ENCODE measurements around the gene GIPR. TPM values are rescaled to one million over a fixed set of nuclear protein-coding genes. Genes with fewer than 3 reads are reported as not detected.
"Not testable (repeated sequence)": the region's sequence is repeated elsewhere in the genome, so short reads cannot be mapped to it uniquely, and the experiment has no call there.

The GIPR gene
- total RNA-seq, 2 donors from 2014 or later: 0.14 TPM; not detected in 1

DNA sequence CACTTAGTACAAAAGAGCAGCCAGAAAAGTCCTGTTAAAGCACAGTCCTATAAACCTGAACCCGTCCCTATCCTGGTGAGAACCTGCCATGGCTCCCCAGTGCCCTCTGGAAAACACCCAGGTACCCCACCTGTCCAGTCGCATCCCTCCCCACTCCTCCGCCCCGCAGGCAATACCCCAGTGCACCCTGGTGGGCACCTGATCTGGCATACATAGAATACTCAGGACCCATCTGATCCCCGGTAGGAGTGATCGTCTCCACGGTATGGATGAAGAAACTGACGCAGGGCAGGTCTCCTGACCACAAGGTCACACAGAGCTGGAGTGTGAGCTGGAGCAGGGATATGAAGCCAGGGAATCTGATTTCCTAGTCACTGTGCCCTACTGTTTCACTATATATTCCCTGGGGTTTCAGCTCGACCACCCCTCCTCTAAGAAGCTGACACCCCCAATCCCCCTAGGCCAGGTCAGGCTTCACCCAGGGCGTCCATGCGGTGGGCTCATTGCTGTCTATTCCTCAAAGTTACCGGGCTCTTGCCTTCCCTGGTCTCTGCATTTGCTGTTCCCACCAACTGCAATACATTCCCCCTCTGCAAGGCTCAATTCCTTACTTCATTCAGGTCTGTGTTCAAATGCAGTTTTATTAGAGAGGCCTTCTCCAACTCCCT, 50.1 kb downstream of the GIPR start:
- ATAC-seq (ENCODE audit: insufficient number of reproducible peaks, low FRiP score, low read depth) (no peak), DNase-seq (ENCODE audit: low spot score) (no peak)
- TF ChIP-seq, protein P1, sequence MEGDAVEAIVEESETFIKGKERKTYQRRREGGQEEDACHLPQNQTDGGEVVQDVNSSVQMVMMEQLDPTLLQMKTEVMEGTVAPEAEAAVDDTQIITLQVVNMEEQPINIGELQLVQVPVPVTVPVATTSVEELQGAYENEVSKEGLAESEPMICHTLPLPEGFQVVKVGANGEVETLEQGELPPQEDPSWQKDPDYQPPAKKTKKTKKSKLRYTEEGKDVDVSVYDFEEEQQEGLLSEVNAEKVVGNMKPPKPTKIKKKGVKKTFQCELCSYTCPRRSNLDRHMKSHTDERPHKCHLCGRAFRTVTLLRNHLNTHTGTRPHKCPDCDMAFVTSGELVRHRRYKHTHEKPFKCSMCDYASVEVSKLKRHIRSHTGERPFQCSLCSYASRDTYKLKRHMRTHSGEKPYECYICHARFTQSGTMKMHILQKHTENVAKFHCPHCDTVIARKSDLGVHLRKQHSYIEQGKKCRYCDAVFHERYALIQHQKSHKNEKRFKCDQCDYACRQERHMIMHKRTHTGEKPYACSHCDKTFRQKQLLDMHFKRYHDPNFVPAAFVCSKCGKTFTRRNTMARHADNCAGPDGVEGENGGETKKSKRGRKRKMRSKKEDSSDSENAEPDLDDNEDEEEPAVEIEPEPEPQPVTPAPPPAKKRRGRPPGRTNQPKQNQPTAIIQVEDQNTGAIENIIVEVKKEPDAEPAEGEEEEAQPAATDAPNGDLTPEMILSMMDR (IDR thresholded peaks at IDR 0.05): no peak
- peaks cover 14 to 17% of the 10 kb centered on the region in 2 donors for H3K4me1 ChIP-seq (ENCODE audit: control insufficient read depth in 1 of 2, low read depth in 2 of 2)
- H3K9me3 ChIP-seq: no peaks in the 10 kb centered on the region
- peak overlapping the region; percentile 80 to 89 for H3K27ac ChIP-seq
- peaks cover 6% of the 10 kb centered on the region for H3K36me3 ChIP-seq
- H3K4me3 ChIP-seq: peak overlapping the region; percentile 81
- H3K27me3 ChIP-seq (replicated peaks; ENCODE audit: insufficient read depth): no peaks in the 10 kb centered on the region

DNA sequence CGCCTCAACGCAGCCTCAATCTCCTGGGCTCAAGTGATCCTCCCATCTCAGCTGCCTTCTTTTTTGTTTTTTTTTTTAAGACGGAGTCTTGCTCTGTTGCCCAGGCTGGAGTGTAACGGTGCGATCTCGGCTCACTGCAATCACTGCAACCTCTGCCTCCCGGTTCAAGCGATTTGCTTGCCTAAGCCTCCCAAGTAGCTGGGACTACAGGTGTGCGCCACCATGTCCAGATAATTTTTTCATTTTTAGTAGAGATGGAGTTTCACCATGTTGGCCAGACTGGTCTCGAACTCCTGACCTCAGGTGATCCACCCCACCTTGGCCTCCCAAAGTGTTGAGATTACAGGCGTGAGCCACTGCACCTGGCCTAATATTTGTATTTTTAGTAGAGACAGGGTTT, 52.0 kb downstream of the GIPR start:
- ATAC-seq (ENCODE audit: insufficient number of reproducible peaks, low FRiP score, low read depth); H3K36me3 ChIP-seq; H3K27ac ChIP-seq; H3K4me3 ChIP-seq; H3K9me3 ChIP-seq; DNase-seq (ENCODE audit: low spot score); H3K27me3 ChIP-seq (replicated peaks; ENCODE audit: insufficient read depth): not testable (repeated sequence)
- H3K4me1 ChIP-seq (ENCODE audit: control insufficient read depth in 1 of 2, low read depth in 2 of 2): peaks cover 14 to 17% of the 10 kb centered on the region in 2 donors

DNA sequence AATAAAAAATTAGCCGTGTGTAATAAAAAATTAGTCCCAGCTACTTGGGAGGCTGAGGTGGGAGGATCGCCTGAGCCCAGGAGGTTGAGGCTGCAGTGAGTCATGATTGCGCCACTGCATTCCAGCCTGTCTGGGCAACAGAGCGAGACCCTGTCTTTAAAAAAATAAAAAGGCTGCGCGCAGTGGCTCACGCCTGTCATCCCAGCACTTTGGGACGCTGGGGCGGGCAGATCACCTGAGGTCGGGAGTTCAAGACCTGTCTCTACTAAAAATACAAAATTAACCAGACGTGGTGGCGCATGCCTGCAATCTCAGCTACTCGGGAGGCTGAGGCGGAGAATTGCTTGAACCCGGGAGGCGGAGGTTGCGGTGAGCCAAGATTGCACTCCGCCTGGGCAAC, 60.7 kb downstream of the GIPR start:
- H3K4me3 ChIP-seq; DNase-seq (ENCODE audit: low spot score); H3K27me3 ChIP-seq (replicated peaks; ENCODE audit: insufficient read depth); H3K27ac ChIP-seq; H3K36me3 ChIP-seq; ATAC-seq (ENCODE audit: insufficient number of reproducible peaks, low FRiP score, low read depth); H3K9me3 ChIP-seq: not testable (repeated sequence)
- H3K4me1 ChIP-seq (ENCODE audit: control insufficient read depth in 1 of 2, low read depth in 2 of 2): peaks cover 8 to 15% of the 10 kb centered on the region in 2 donors

DNA sequence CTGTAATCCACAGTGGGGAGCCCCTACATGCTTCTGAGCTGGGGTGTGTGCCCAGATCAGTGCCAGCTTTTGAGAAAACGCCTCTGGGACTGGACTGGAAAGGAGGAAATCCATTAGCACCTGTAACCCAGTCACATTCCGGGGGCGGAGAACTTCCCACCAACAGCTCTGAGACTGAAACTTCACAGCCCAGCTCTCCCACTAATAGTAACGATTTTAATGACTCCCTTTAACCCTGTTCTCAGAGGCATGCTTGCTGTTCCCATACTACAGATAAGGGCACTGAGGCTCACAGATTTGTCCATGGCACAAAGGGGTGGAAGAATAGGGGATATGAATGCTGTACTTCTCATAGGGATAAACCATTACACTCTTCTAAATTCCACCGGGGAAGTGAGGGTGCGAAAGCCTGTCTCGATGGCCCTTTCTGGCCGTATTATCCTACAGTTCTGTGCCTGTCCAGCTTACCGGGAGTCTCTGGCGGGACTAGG, 61.8 kb downstream of the GIPR start:
- no peak for DNase-seq (ENCODE audit: low spot score)
- no peaks in the 10 kb centered on the region for H3K36me3 ChIP-seq
- H3K4me1 ChIP-seq (ENCODE audit: control insufficient read depth in 1 of 2, low read depth in 2 of 2): peaks cover 8 to 15% of the 10 kb centered on the region in 2 donors
- no peak for ATAC-seq (ENCODE audit: insufficient number of reproducible peaks, low FRiP score, low read depth)
- H3K27ac ChIP-seq: peak overlapping the region in 1 of 2 donors; percentile 70
- H3K4me3 ChIP-seq: peak overlapping the region; percentile 95
- no peaks in the 10 kb centered on the region for H3K27me3 ChIP-seq (replicated peaks; ENCODE audit: insufficient read depth)
- TF ChIP-seq, protein P1 (IDR thresholded peaks at IDR 0.05): no peak
- H3K9me3 ChIP-seq: no peaks in the 10 kb centered on the region

DNA sequence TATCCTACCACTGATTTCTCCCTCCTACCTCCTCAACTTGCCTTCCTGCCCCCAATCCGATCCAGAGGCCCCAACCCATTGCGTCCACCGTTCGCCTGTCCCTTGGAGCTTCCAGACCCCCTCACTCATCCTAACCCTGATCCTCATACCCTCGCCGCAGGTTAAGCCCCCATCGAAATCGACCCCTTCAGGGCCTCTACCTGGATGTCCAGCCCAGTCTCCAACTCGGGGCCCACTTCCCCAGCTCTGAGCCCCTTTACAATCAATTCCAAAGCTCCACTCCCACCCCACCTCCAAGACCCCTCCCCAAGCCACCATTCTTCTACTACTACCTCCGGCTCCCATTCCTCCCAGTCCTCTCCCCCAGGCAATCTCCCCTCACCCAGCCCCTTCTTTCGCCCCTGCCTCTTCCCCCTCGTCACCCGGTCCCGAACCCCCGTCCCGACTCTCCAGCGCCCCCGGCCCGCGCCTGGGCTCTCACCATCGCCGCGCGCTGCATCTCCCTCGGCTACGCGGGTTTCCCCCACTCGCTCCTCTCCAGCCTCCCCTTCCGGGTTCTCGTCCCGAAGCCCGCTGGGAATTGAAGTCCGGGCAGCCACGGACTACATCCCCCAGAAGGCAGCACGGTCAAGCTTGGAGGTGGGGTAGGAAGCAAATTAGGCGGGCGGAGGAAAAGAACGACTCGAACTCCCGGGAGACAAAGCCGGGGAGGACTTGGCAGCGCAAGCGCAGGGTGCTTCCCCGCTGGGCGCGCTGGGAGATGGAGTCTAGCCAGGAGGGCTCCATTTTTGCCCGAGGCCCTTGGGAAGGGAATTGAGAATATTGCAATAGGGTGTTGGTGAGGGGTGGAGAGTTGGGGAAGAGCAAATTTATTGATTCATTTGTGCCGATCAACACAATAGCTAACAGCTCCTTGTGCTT, 62.6 kb downstream of the GIPR start, which contains the start of gene FBXO46:
Gene FBXO46 (minus strand): TSS at position 529 of the 921 bp plus-strand sequence. CDS start 17,401 bp downstream, outside the sequence.
- H3K27ac ChIP-seq: peak within 1 kb of the TSS in 1 of 2 donors; percentile 70
- H3K27me3 ChIP-seq (replicated peaks; ENCODE audit: insufficient read depth): no peaks in the 10 kb centered on the region
- no peaks in the 10 kb centered on the region for H3K9me3 ChIP-seq
- peaks cover 8 to 15% of the 10 kb centered on the region in 2 donors for H3K4me1 ChIP-seq (ENCODE audit: control insufficient read depth in 1 of 2, low read depth in 2 of 2)
- peak within 1 kb of the TSS; percentile 95 for H3K4me3 ChIP-seq
- peak; percentile 94 for ATAC-seq (ENCODE audit: insufficient number of reproducible peaks, low FRiP score, low read depth)
- DNase-seq (ENCODE audit: low spot score): peak; percentile 94
- no peaks in the 10 kb centered on the region for H3K36me3 ChIP-seq
- TF ChIP-seq, protein P1 (IDR thresholded peaks at IDR 0.05): no peak

Other genes with a start within 250 kb of the GIPR start
- 100 to 1,000 TPM in 1 of 2 donors, 10 to 100 TPM in 1; 99.8 to 224 TPM for gene ERCC1, start 244.3 kb upstream of the GIPR start, total RNA-seq
- gene FOSB, start 200.2 kb upstream of the GIPR start, total RNA-seq: 100 to 1,000 TPM; 126 to 587 TPM
- gene RTN2, start 171.2 kb upstream of the GIPR start, total RNA-seq: 10 to 100 TPM; 16.0 to 22.6 TPM
- gene PPM1N, start 169.8 kb upstream of the GIPR start, total RNA-seq: 1 to 10 TPM; 3.5 to 6.6 TPM
- 100 to 1,000 TPM; 208 to 287 TPM for gene VASP, start 160.7 kb upstream of the GIPR start, total RNA-seq
- 10 to 100 TPM in 1 of 2 donors, 1 to 10 TPM in 1; 8.4 to 13.1 TPM for gene OPA3, start 83.4 kb upstream of the GIPR start, total RNA-seq
- gene GPR4, start 66.0 kb upstream of the GIPR start, total RNA-seq: 1 to 10 TPM; 5.1 to 6.6 TPM
- gene EML2, start 28.8 kb upstream of the GIPR start, total RNA-seq: 10 to 100 TPM; 21.7 to 34.8 TPM
- 10 to 100 TPM; 65.7 to 70.1 TPM for gene SNRPD2, start 23.7 kb downstream of the GIPR start, total RNA-seq
- gene QPCTL, start 24.4 kb downstream of the GIPR start, total RNA-seq: 1 to 10 TPM; 4.6 to 8.8 TPM
- 10 to 100 TPM in 1 of 2 donors, 1 to 10 TPM in 1; 9.9 to 15.0 TPM for gene FBXO46, start 62.7 kb downstream of the GIPR start, total RNA-seq
- gene MEIOSIN, start 65.2 kb downstream of the GIPR start, total RNA-seq: not detected
- 10 to 100 TPM; 15.0 to 29.9 TPM for gene SIX5, start 101.0 kb downstream of the GIPR start, total RNA-seq
- 100 to 1,000 TPM; 212 to 227 TPM for gene DMPK, start 114.3 kb downstream of the GIPR start, total RNA-seq
- 10 to 100 TPM; 79.1 to 91.1 TPM for gene DMWD, start 124.6 kb downstream of the GIPR start, total RNA-seq
- gene RSPH6A, start 147.1 kb downstream of the GIPR start, total RNA-seq: not detected
- gene SYMPK, start 194.9 kb downstream of the GIPR start, total RNA-seq: 10 to 100 TPM; 48.8 to 84.7 TPM
- not detected for gene FOXA3, start 196.1 kb downstream of the GIPR start, total RNA-seq
- gene IRF2BP1, start 217.9 kb downstream of the GIPR start, total RNA-seq: 10 to 100 TPM; 25.0 to 25.5 TPM
- 1 to 10 TPM; 6.1 to 8.8 TPM for gene MYPOP, start 234.4 kb downstream of the GIPR start, total RNA-seq
- gene NANOS2, start 246.6 kb downstream of the GIPR start, total RNA-seq: not detected